Measurements from ENCODE around the gene GIT2.
"Not testable (repeated sequence)": the region's sequence is repeated elsewhere in the genome, so short reads cannot be mapped to it uniquely, and the experiment has no call there.

The GIT2 gene

DNA sequence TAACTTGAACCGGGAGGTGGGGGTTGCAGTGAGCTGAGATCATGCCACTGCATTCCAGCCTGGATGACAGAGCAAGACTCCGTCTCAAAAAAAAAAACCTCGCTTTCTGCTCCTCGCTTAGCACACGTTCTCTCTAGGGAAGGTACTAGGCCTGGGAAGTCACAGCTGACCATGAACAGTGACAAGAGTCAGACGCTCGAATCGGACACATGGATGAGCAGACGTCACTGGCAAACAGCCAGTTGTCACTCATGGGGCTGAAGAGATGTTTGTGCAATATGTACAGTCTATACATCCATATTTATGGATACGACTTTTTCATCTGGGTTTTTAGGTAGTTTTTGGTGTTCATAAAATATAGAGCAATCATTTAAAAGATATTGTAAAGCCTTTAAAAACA, 76.7 kb downstream of the GIT2 start:
- DNase-seq (ENCODE audit: low read depth in 2 of 2), result no peak

DNA sequence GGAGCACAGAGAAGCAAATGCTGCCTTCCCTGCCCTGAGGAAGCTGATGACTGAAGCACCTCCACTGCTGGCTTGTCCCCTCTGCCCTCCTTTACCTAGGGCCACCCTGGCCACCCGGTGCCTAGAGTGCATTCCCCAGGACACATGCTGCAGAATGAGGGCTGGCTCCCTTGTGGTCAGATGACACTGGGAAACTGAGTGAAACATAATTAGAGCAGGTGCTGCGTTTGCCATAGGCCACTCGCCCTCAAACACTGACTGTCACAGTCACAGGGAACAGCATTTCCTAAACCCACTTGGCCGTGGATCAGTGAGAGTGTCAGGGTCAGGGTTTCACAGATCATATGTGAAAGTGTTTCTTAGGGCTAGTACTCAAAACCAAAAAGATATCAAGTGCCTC, 80.1 kb downstream of the GIT2 start:
- no peak for DNase-seq (ENCODE audit: low read depth in 2 of 2)

DNA sequence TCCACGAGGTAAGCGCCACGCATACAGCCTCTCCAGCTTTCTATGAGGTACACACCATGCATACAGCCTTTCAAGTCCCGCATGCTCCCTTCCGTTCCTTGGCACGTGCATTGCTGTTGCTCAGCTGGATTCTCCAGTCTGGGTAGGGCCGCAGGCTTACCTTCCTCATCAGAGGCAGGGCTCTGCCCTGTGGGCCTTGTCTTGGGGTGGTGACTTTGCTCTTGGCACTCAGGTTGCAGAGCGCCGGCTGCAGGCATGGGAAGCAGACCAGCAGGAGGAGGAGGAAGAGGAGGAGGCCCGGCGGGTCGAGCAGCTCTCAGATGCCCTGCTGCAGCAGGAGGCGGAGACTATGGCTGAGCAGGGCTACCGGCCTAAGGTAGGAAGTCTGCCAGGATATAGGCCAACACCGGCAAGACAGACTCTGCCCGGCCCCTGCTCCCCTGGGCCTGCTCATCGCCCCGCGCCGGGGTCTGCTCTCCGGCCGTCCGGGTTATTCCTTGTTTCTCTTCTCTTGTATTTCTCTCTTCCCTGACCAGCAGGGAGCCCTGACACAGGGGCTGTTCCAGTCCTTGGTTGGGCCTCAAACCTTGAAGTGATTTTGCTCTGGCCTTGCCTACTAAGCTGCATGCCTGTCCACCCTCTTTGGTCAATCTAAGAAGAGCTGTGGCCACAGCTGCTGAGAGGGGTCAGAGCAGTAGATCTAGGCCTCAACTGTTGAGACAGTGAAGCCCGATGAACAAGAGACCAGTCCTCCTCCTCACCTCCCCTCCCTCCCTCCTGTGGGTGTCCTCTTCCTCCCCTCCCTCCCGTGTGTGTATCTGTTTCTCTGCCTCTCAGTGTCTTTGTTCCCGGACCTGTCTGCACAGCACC, 80.8 kb downstream of the GIT2 start:
- no peak for DNase-seq (ENCODE audit: low read depth in 2 of 2)

DNA sequence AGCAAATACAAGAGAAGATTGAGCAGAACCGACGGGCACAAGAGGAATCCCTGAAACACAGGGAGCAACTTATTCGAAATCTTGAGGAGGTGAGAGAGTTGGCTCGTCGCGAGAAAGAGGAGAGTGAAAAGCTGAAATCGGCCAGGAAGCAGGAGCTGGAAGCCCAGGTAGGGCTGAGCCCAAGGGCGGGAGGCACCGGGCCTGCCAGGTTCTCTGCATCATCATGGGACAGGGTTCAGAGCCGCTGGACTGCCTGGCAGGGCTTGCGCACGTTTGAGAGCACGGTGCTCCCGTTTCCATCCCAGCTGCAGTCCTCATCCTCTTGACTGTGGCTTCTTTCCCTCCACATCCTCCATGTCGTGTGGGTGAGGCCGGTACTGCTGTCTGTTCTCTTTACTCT, 81.7 kb downstream of the GIT2 start:
- DNase-seq (ENCODE audit: low read depth in 2 of 2), result no peak

DNA sequence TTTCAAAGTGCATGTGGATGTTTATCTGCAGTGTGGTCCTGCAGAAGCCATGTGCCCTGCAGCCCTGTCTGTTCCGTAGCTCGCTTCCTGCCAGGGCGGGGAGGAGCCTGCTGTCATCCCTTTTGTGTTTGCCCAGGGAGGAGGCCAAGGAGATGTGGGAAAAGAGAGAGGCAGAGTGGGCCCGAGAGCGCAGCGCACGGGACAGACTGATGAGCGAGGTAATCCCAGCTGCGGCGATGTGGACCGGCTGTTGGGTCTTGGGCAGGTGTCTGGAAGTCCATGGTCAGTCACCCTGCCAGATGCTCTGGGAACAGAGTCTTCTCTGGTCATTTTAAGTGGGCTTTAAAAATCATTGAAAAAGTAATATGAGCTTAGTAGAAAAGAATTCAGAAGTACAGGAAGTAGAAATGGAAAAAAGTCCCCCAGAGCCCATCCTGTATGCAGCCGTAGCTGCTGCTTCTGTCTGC, 83.3 kb downstream of the GIT2 start:
- no peak for DNase-seq (ENCODE audit: low read depth in 2 of 2)

DNA sequence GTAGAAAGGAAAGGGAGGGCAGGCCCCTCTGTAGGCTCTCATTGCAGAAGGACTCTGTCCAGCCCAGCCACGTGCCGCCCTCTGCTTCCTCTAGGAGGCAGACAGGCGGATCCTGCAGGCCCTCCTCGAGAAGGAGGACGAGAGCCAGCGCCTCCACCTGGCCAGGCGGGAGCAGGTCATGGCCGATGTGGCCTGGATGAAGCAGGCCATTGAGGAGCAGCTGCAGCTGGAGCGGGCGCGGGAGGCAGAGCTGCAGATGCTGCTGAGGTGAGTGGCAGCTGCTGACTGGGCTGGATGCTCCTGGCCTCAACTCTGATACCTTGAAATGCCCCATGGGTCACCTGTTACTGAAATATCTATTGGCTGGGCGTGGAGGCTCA, 85.2 kb downstream of the GIT2 start:
- DNase-seq (ENCODE audit: low read depth in 2 of 2), result no peak

DNA sequence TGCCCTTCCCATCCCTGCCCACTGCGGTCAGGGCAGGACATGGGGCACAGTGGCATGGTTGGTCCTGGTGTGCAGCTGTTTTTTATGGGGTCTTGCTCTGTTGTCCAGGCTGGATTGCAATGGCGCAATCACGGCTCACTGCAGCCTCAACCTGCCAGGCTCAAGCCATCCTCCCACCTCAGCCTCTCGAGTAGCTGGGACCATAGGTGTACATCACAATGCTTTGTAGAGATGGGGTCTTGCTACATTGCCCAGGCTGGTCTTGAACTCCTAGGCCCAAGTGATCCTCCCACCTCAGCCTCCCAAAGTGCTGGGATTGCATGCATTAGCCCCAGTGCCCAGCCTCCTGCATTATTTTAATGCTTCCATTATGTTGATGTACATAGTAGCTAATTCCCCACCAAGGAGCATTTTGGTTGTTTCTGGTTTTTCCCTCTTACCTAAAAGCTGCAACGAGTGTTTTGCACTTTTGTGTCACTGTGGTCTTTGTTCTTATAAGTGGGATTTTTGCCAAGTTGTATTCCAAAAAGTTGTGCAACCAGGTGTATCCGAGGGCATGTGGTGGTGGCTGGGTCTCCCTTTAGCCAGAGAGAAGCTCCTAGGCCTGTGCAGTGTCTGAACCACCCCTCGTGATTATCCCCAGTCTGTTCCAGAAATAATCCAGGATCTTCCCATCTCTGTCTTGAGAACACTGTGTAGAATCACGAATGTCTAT, 85.8 kb downstream of the GIT2 start:
- no peak for DNase-seq (ENCODE audit: low read depth in 2 of 2)

DNA sequence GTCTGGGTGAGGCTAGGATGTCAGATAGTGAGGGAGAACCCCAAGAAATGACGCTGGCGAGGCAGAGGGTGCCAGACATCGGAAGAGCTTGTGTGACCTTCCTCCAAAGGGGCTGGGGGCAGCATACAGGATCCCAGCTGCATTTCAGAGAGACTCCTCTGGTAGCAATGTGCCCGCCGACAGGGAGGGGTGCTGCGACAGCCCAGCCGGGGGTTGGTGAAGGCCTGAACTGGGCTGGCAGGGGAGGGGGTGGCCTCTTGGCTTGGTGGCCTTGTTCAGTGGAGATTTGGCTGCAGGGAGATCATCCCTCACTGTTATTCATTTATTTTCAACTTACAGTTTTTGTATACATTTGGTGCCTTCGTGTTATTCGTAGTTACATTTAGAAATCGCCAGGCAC, 90.9 kb downstream of the GIT2 start:
- DNase-seq (ENCODE audit: low read depth in 2 of 2), result no peak

DNA sequence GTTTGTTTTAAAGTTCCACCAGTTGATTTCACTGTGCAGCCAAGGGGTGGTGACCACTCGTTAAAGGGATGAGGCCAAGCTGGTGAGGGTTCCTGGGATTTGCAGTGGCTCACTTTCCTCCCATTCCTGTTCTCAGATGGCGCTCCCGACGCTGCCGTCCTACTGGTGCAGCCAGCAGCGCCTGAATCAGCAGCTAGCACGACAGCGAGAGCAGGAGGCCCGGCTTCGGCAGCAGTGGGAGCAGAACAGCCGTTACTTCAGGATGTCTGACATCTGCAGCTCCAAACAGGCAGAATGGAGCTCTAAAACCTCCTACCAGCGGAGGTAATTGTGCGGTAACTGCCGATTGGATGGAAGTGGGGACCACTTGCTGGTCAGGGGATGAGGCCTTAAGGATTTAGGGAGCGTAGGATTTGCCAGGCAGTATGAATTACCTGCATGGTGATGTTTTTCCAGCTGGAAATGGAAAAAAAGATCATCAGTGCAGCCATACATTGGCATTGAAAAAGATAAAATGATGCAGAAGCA, 93.2 kb downstream of the GIT2 start:
- DNase-seq (ENCODE audit: low read depth in 2 of 2), result no peak

DNA sequence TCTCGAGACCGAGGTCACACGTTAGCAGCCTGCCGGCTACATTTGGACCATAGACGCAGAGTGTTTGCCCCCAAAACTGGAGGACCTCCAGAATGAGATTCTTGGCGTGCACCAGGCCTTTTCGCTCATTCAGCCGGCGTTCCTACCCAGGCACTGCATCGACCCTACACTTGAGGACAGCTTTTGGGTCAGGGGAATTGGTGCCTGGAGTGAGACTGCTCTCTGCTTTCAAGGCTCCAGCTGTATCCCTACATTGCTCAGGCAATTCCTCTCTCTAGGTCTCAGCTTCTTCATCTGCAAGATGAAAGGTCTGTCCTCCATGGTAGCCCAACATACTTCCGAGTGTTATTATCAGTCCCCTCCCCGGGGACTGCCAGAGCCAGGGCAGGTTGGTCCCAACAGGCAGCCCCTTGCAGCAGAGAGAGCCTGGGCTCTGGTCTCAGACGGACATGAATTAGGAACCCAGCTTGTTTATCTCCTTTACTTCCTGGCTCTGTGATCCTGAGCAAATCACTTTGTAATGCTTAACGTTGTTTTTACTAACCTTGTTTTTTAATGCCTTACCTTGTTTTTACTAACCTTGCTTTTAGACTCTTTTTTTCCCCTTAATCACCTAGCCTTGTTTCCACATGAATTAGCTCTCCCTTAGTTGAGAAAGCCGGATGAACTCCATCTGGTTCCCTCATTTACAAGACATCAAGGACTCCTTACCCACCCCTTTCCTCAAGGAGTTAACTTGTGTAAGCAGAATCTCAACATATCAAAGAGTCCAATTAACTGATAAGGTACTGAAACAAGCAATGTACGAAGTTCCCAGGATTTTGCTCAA, 95.2 kb downstream of the GIT2 start:
- DNase-seq (ENCODE audit: low read depth in 2 of 2), result no peak

DNA sequence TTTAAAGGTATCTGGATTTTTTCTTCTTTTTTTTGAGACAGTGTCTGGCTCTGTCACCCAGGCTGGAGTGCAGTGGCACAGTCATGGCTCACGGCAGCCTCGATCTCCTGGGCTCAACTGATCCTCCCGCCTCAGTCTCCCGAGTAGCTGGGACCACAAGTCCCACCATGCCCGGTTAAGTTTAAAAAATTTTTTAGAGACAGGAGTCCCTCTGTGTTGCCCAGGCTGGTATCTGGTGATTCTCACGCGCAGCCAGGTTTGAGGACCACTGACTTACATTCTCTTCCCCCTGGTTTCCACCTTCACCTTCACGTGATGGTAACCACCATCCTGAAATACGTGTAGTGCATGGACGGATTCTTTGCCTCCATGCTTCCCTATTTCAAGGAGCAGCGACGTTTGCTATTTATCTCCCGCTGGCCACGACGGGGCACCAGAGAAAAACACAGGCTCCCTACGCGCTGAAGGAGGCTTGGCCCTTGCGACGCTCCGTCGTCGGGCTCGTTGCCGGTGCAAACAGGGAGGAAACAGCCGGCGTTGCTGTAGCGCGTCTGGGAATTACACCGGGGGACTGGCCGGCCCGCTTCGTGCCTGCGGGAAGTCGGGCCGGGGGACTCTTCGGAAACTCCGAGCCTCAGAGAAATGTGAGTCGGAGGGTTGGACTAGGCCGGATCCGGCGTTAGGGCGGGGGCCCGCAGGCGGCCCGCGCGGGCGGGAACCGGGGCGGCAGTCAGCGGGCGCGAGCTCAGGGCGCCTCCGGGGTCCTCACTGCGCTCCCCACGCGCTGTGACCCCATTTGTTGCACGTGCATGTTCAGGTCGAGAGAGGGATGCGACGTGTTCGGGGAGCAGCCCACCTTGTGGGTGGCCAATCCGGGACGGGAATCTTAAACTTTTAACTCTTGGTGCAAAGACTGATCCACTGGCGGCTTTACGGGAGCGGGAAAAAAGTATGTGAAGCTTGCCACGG, 96.1 kb downstream of the GIT2 start, which contains the start of gene TCHP:
TCHP (plus strand) TSS at position 492 of the 969 bp plus-strand sequence. CDS start 2,753 bp downstream, outside the sequence.
- DNase-seq (ENCODE audit: low read depth in 2 of 2), result peak; percentile 51 to 65

DNA sequence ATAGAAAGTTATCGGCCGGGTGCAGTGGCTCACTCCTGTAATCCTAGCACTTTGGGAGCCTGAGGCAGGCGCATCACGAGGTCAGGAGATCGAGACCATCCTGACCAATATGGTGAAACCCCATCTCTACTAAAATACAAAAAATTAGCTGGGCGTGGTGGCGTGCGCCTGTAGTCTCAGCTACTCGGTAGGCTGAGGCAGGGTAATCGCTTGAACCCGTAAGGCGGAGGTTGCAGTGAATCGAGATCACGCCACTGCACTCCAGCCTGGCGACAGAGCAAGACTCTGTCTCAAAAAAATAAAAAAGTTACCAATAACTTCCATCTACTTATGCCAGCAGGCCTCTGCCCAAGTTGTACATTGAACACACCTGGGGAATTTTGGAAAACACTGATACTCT, 96.8 kb downstream of the GIT2 start:
- DNase-seq (ENCODE audit: low read depth in 2 of 2), result not testable (repeated sequence)

DNA sequence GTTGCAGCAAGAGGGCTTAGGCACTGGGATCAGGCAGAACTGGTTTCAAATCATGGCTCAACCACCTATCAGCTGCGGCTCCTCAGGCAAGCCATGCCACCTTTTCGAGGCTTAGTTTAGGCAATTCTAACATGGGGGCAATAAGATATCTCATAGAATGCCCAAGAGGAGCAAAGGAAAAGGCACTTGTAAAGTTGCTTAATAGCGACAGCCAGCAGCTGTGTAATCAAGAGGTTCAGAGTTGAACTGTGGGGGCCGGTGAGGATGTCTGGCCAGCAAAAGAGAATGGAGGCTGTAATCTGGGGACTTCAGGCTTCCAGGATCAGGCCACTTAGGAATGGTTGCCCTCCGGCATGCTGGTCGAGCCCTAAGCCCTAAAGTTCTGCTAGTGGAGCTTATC, 99.1 kb downstream of the GIT2 start:
- no peak for DNase-seq (ENCODE audit: low read depth in 2 of 2)

DNA sequence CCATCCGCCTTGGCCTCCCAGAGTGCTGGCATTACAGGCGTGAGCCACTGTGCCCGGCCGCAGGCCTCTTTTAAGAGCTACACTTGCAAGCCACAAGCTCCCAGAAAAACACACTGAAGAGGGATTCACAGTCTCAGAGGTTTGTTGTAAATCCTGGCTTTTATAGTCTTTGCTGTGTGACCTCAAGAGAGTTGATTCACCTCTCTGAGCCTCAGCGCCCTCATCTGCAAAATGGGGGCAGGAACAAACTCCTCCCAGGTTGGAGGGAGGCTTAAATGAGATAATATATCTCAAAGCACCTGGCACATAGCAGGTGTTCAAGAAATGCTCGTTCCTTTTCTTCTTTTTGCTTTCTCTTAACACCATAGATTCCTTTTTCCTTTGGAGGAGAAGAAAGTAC, 100.0 kb downstream of the GIT2 start:
- DNase-seq (ENCODE audit: low read depth in 2 of 2), result no peak

DNA sequence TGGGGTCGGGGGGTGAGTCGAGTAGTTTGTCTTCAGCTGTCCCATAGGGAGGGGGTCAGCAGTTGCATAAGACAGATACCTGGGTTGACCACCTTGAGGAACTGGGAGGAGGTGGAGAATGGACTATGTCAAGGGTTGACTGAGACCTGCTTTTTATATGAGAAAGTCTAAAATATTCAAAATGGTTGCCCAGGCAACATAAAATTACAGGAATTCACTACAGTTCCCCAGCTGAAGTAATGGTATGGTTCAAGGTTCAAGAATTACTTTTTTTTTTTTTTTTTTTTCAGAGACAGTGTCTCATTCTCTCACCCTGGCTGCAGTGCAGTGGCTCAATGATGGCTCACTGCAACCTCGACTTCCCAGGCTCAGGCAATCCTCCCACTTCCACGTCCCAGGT, 101.2 kb downstream of the GIT2 start:
- DNase-seq (ENCODE audit: low read depth in 2 of 2), result no peak

DNA sequence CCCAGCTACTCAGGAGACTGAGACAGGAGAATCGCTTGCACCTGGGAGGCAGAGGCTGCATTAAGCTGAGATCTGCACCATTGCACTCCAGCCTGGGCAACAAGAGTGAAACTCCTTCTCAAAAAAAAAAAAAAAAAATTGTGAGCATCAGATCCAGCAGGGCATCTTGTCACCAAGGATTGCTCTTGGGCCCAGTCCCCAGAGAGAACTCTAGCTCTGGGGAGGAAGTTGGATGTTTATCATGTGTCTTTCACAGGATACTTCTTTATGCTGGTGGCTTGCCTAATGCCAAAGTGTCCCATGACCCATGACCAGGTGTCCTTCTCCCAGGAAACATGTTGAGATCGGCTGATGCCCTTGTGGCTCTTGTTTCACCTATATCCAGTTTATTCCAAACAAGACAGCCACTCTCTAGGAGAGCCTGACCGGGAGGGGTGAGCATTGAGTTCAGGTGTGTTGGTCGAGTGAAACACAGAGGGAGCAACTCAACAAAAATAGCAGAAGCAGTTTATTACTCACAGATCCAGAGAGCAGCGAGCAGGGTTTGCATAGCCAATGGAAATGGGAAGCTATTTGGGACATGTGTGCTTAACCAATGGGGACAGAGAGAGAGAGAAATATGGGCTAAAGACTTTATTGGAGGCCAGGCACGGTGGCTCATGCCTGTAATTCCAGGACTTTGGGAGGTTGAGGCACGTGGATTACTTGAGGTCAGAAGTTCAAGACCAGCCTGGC, 102.7 kb downstream of the GIT2 start:
- DNase-seq (ENCODE audit: low read depth in 2 of 2), result no peak

DNA sequence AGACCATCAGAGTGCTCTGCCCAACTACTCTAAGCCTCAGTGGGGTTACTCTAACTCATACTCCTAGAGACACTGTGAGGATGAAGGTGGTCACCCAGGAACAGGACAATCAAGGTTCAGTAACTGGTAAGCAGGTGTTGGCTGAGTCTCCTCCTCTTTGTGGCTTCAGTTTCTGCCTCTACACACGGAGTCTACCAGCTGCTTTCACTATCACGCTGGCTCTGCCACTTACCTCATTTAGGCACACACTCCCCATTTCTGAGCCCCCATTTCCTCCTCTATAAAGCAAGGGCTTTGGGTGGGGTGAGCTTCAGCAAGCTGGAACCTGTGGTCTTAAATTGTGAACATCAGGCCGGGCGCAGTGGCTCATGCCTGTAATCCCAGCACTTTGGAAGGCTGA, 103.4 kb downstream of the GIT2 start:
- DNase-seq (ENCODE audit: low read depth in 2 of 2), result no peak

DNA sequence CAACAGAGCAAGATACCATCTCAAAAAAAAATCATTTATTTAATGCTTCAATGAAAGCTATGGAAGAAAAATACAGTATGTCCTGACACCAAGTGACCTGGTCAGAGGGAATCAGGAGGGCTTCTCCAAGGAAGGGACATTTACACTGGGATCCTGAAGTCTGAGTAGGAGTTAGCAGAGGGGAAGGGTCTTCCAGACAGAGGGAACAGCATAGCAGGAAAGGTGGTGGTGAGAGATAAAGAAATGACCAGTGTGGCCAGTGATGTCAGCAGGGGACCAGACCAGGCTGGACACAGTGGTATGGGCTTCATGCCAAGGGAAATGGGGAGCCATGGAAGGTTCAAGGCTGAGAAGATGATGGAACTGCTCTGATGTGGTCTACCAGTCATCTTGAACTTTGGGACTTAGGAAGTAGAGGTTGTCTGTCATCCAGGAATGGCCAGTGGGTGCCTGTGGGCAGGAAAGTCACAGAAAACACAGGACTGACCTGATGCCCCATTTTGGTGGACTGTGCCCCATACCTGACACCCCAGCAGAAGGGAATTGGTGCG, 103.9 kb downstream of the GIT2 start:
- no peak for DNase-seq (ENCODE audit: low read depth in 2 of 2)

DNA sequence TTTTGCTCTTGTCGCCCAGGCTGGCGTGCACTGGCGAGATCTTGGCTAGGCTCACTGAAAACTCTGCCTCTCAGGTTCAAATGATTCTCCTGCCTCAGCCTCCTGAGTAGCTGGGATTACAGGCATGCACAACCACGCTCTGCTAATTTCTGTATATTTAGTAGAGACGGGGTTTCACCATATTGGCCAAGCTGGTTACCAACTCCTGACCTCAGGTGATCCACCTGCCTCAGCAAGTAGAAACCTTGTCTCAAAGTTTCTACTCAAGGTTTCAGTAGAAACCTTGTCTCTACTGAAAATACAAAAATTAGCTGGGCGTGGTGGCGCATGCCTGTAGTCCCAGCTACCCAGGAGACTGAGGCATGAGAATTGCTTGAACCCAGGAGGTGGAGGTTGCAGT, 104.4 kb downstream of the GIT2 start:
- not testable (repeated sequence) for DNase-seq (ENCODE audit: low read depth in 2 of 2)
